SK-N-SH treated with all-trans-retinoic acid at 6 μM for 48 hours (cell line): ENCODE results near the gene CTCFL.

ENCODE experiments used
- ARNTL ChIP-seq: fragments of 450-650 bp; formaldehyde crosslinking; IDR thresholded peaks from 2 replicates; pipeline ENCODE4 v1.5.0; 2020; ENCODE audit warnings: low read depth, mild to moderate bottlenecking, moderate library complexity, borderline replicate concordance
- OSR1 ChIP-seq: fragments of 250-450 bp; sonication (Bioruptor Pico); IDR thresholded peaks from 2 replicates; pipeline ENCODE4 v1.8.0; 2022; ENCODE audit warnings: moderate library complexity, mild to moderate bottlenecking, inconsistent platforms
- RARB ChIP-seq: fragments of 250-450 bp; sonication (Bioruptor Pico); IDR thresholded peaks from 2 replicates; pipeline ENCODE4 v1.8.0; 2021; ENCODE audit warnings: mild to moderate bottlenecking, moderate library complexity
- ZFP30 ChIP-seq: fragments of 450-650 bp; formaldehyde crosslinking; IDR thresholded peaks from 2 replicates; pipeline ENCODE4 v1.5.0; 2022; ENCODE audit warnings: mild to moderate bottlenecking, moderate library complexity
- ZNF565 ChIP-seq: fragments of 450-650 bp; formaldehyde crosslinking; conservative IDR thresholded peaks from 2 replicates; pipeline ENCODE4 v1.5.0; 2020; ENCODE audit warnings: low read depth, mild to moderate bottlenecking, moderate library complexity
- ZNF70 ChIP-seq: fragments of 450-650 bp; formaldehyde crosslinking; IDR thresholded peaks from 2 replicates; pipeline ENCODE4 v1.5.0; 2020; ENCODE audit warnings: mild to moderate bottlenecking, moderate library complexity
- TF ChIP-seq, protein P1 (sequence below): fragments of 250-450 bp; sonication (Bioruptor Pico); IDR thresholded peaks from 2 replicates; pipeline ENCODE4 v1.5.0; 2020; ENCODE audit warnings: mild to moderate bottlenecking, moderate library complexity

DNA sequence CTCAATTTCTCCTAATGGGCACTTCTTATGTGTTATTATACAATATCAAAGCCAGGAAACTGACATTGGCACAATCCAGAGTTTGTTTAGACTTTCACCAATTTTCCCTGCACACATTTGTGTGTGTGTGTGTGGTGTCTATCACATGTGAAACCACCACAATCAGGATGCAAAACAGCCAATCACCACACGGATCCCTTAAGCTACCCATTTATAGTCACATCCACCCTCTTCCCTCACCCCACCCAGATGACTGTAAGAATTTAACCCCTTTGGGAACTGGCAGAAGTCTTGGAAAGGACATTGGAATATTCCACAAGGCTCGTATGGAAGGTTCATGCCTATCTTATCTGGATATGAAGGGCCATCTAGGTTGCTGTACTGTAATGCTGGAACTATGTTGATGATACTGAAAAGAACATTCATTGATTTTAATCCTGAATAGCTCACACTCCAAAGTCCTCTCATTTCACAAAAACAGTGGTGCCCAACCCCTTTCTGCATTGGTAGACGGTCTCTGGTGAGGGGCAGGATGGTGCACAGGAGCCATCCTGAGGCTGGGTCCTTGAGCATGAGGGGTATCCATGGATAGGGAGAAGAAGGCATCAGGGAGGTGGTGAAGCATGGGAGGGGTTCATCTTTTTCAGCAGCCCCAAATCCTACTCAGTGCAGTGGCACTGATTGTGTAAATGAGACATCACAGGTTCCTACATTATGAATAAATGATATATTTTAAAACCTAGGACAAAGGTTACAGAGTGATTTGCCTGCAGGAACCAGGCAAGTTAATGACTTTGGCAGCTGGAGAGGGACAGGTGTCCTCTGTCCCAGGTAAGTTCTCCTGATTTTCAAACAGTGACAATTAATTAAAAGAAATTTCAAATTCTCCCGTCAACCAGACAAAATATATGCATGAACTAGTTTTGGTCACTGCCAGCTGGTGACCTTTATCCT lies 12.1 kb upstream of the CTCFL start:
- TF ChIP-seq ARNTL (CRISPR knock-in tag): no peak
- TF ChIP-seq OSR1 (CRISPR knock-in tag): no peak
- no peak for TF ChIP-seq RARB (CRISPR knock-in tag)
- TF ChIP-seq ZNF70 (CRISPR knock-in tag): no peak
- no peak for TF ChIP-seq ZFP30 (CRISPR knock-in tag)
- no peak for TF ChIP-seq ZNF565 (CRISPR knock-in tag)
- TF ChIP-seq, protein P1, sequence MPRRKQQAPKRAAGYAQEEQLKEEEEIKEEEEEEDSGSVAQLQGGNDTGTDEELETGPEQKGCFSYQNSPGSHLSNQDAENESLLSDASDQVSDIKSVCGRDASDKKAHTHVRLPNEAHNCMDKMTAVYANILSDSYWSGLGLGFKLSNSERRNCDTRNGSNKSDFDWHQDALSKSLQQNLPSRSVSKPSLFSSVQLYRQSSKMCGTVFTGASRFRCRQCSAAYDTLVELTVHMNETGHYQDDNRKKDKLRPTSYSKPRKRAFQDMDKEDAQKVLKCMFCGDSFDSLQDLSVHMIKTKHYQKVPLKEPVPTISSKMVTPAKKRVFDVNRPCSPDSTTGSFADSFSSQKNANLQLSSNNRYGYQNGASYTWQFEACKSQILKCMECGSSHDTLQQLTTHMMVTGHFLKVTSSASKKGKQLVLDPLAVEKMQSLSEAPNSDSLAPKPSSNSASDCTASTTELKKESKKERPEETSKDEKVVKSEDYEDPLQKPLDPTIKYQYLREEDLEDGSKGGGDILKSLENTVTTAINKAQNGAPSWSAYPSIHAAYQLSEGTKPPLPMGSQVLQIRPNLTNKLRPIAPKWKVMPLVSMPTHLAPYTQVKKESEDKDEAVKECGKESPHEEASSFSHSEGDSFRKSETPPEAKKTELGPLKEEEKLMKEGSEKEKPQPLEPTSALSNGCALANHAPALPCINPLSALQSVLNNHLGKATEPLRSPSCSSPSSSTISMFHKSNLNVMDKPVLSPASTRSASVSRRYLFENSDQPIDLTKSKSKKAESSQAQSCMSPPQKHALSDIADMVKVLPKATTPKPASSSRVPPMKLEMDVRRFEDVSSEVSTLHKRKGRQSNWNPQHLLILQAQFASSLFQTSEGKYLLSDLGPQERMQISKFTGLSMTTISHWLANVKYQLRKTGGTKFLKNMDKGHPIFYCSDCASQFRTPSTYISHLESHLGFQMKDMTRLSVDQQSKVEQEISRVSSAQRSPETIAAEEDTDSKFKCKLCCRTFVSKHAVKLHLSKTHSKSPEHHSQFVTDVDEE (CRISPR knock-in tag): no peak
